Left lung (tissue), 10 donors: ENCODE data around the gene RSPH1. TPM values are rescaled to one million over a fixed set of nuclear protein-coding genes. Genes with fewer than 3 reads are reported as not detected.

Source experiments
- ATAC-seq: fragments of 200-7000 bp; cut with Tn5 transposase; one replicate; pipeline ENCODE4 v1.9.1; 2020; ENCODE audit warnings: moderate library complexity
- DNase-seq, 4 donors: peaks; one replicate each; pipeline ENCODE4 v3.0.0-alpha.2; 2013 to 2020
- H3K27ac ChIP-seq, 2 donors: fragments of 200-600 bp; sonication (generic) in 1 of 2; one replicate each; pipeline versions ENCODE4 v1.5.0 to v1.8.0; 2020 to 2021
- H3K27me3 ChIP-seq, 2 donors: fragments of 200-600 bp; sonication (generic) in 1 of 2; one replicate each; pipeline versions ENCODE4 v1.5.0 to v1.8.0; 2020 to 2021
- H3K36me3 ChIP-seq, 2 donors: fragments of 200-600 bp; sonication (generic) in 1 of 2; one replicate each; pipeline versions ENCODE4 v1.5.0 to v1.8.0; 2020 to 2021
- H3K4me1 ChIP-seq, 2 donors: fragments of 200-600 bp; one replicate each; pipeline ENCODE4 v1.8.0; 2021
- H3K4me3 ChIP-seq, 2 donors: fragments of 200-600 bp; sonication (generic) in 1 of 2; one replicate each; pipeline versions ENCODE4 v1.5.0 to v1.8.0; 2020 to 2021; ENCODE audit warnings: mild to moderate bottlenecking in 1 of 2
- H3K9me3 ChIP-seq, 2 donors: fragments of 200-600 bp; sonication (generic) in 1 of 2; one replicate each; pipeline versions ENCODE4 v1.5.0 to v1.8.0; 2020 to 2021
- CTCF ChIP-seq, 2 donors: fragments of 200-600 bp; sonication (generic) in 1 of 2; IDR thresholded peaks; one replicate each; pipeline versions ENCODE4 v1.5.0 to v1.8.0; 2021; ENCODE audit warnings: antibody characterized with exemption in 2 of 2
- intact Hi-C, 2 donors: fragments of 100-400 bp; cut with DNase I; formaldehyde crosslinking; loops; one replicate each; pipeline versions ENCODE4 v1.11.2 to v1.14.2; 2022
- polyA plus RNA-seq, 6 donors: library from polyadenylated mRNA; unstranded; fragments of 120-200 nt; gene quantifications; one replicate each; pipeline ENCODE4 v1.2.1, GENCODE V29; 2013; ENCODE audit not compliant: insufficient read length in 6 of 6
- total RNA-seq, 2 donors: library from RNA; stranded (reverse); fragmentation: NEBNext Ultra II Directional; extraction: Animal tissue kit (Norgen Biotek cat#: 25700); gene quantifications; one replicate each; pipeline ENCODE4 v1.2.1, GENCODE V29; 2021
- donor health status: DM: no; HTN: yes; CAD: no.
- donor health status: DM: no; HTN: no; CAD: no.

Gene RSPH1
- total and polyA plus RNA-seq, 8 donors = 0.73 to 27.3 (median 13.4) TPM

- intact Hi-C loops = no loop called here
Measured at GRCh38 chr21:42495765-42496119, 282 bp downstream of the RSPH1 start.

GRCh38 chr21:42495027-42495426, 997 bp downstream of the RSPH1 start:
- Histone ChIP-seq H3K4me1 (peaks cover 0 to 15% of the 10 kb centered on the region in 2 donors), H3K9me3 (no peaks in the 10 kb centered on the region), H3K27me3 (no peaks in the 10 kb centered on the region), H3K4me3 (no peak overlapping the region), H3K27ac (no peak overlapping the region), H3K36me3 (no peaks in the 10 kb centered on the region)
- DNase-seq = no peak
- no peak for ATAC-seq
- intact Hi-C loops = no loop called here
- no peak for TF ChIP-seq CTCF (IDR thresholded peaks at IDR 0.05)

More at GRCh38 chr21:42495765-42496119, 282 bp downstream of the RSPH1 start:
- Histone ChIP-seq H3K27me3 (no peaks in the 10 kb centered on the region), H3K4me1 (peaks cover 0 to 15% of the 10 kb centered on the region in 2 donors), H3K36me3 (no peaks in the 10 kb centered on the region), H3K9me3 (no peaks in the 10 kb centered on the region), H3K4me3 (peak overlapping the region; percentile 41 to 75), H3K27ac (peak overlapping the region in 1 of 2 donors; percentile 72)
- ATAC-seq (peak; percentile 8), DNase-seq (peak in 1 of 4 donors; percentile 30)
- no peak for TF ChIP-seq CTCF (IDR thresholded peaks at IDR 0.05)

GRCh38 chr21:42493109-42494060, 2.6 kb downstream of the RSPH1 start:
- DNase-seq (no peak), ATAC-seq (no peak)
- Histone ChIP-seq H3K27ac (no peak overlapping the region), H3K9me3 (no peaks in the 10 kb centered on the region), H3K36me3 (no peaks in the 10 kb centered on the region), H3K27me3 (no peaks in the 10 kb centered on the region), H3K4me1 (peaks cover 0 to 15% of the 10 kb centered on the region in 2 donors), H3K4me3 (no peak overlapping the region)
- no peak for TF ChIP-seq CTCF (IDR thresholded peaks at IDR 0.05)
- intact Hi-C loops = no loop called here

- no peak overlapping the region for H3K27ac ChIP-seq
- DNase-seq (no peak), ATAC-seq (no peak)
- H3K4me3 ChIP-seq = no peak overlapping the region
- H3K27me3 ChIP-seq = no peaks in the 10 kb centered on the region
- H3K9me3 ChIP-seq = no peaks in the 10 kb centered on the region
- no peak for TF ChIP-seq CTCF (IDR thresholded peaks at IDR 0.05)
- no peaks in the 10 kb centered on the region for H3K36me3 ChIP-seq
- H3K4me1 ChIP-seq = peaks cover 0 to 15% of the 10 kb centered on the region in 2 donors
- intact Hi-C loops = no loop called here
Measured at GRCh38 chr21:42492201-42492600, 3.8 kb downstream of the RSPH1 start.

- TF ChIP-seq CTCF (IDR thresholded peaks at IDR 0.05) = no peak
- ATAC-seq = no peak
- no peak overlapping the region for H3K4me3 ChIP-seq
- H3K4me1 ChIP-seq = peaks cover 0 to 10% of the 10 kb centered on the region in 2 donors
- H3K9me3 ChIP-seq = no peaks in the 10 kb centered on the region
- intact Hi-C loops = no loop called here
- H3K27ac ChIP-seq = no peak overlapping the region
- DNase-seq = no peak
- no peaks in the 10 kb centered on the region for H3K27me3 ChIP-seq
- no peaks in the 10 kb centered on the region for H3K36me3 ChIP-seq
Measured at GRCh38 chr21:42491328-42491727, 4.7 kb downstream of the RSPH1 start.
